HAP-1 (cell line): Measurements from ENCODE around the gene TMEM182.

ENCODE experiments used
- DNase-seq, 2 experiments: peaks; one replicate each; pipeline ENCODE4 v3.0.0-alpha.2; 2016 to 2020; ENCODE audit warnings: low spot score in 2 of 2
- H3K27me3 ChIP-seq: fragments of 250-450 bp; sonication (Bioruptor Pico); 2 replicates; pipeline ENCODE4 v1.5.1; 2020; ENCODE audit warnings: low read depth, mild to moderate bottlenecking, moderate library complexity
- H3K36me3 ChIP-seq: fragments of 250-450 bp; sonication (Bioruptor Pico); replicated peaks from 2 replicates; pipeline ENCODE4 v1.5.1; 2020; ENCODE audit warnings: mild to moderate bottlenecking
- H3K4me1 ChIP-seq: fragments of 250-450 bp; sonication (Bioruptor Pico); 2 replicates; pipeline ENCODE4 v1.5.1; 2020; ENCODE audit warnings: mild to moderate bottlenecking
- H3K4me3 ChIP-seq: fragments of 250-450 bp; sonication (Bioruptor Pico); 2 replicates; pipeline ENCODE4 v1.5.1; 2020; ENCODE audit warnings: mild to moderate bottlenecking, moderate library complexity
- H3K9me3 ChIP-seq: fragments of 250-450 bp; sonication (Bioruptor Pico); 2 replicates; pipeline ENCODE4 v1.5.1; 2020; ENCODE audit warnings: mild to moderate bottlenecking, moderate library complexity
- in situ Hi-C: fragments of 300-500 bp; cut with MboI; formaldehyde crosslinking; loops from 3 replicates; pipeline ENCODE4 v1.14.3; 2020; ENCODE audit warnings: low sequenced_read_pairs, inconsistent platforms, mixed read lengths

Gene TMEM182, protein sequence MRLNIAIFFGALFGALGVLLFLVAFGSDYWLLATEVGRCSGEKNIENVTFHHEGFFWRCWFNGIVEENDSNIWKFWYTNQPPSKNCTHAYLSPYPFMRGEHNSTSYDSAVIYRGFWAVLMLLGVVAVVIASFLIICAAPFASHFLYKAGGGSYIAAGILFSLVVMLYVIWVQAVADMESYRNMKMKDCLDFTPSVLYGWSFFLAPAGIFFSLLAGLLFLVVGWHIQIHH

DNA sequence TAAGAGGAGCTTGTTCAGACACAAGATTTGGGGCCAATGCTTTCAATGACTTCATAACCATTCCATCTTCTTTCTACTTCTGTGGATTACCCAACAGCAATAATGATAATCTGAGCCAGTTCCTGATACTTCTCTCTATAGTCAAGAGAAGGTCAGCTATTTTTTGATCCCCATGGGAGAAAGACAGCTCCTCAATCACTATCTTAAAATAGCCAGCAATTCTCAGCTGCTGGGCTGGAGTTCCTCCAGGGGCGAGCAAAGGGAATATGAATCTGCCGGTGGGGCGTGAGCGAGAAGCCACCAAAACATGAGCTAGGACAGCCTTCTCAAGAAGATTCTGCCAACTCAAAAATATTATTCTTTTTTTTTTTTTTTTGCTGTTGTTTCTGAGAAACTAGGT lies at the start of gene TMEM182:
Gene TMEM182 (plus strand): TSS at position 269 of the 400 bp plus-strand sequence. CDS start 187 bp downstream, outside the sequence.
- in situ Hi-C loops = no loop called here
- Histone ChIP-seq H3K36me3 (no peaks in the 10 kb centered on the region), H3K9me3 (no peaks in the 10 kb centered on the region), H3K27me3 (no peaks in the 10 kb centered on the region), H3K4me1 (no peaks in the 10 kb centered on the region), H3K4me3 (no peak within 1 kb of the TSS)
- DNase-seq = no peak

DNA sequence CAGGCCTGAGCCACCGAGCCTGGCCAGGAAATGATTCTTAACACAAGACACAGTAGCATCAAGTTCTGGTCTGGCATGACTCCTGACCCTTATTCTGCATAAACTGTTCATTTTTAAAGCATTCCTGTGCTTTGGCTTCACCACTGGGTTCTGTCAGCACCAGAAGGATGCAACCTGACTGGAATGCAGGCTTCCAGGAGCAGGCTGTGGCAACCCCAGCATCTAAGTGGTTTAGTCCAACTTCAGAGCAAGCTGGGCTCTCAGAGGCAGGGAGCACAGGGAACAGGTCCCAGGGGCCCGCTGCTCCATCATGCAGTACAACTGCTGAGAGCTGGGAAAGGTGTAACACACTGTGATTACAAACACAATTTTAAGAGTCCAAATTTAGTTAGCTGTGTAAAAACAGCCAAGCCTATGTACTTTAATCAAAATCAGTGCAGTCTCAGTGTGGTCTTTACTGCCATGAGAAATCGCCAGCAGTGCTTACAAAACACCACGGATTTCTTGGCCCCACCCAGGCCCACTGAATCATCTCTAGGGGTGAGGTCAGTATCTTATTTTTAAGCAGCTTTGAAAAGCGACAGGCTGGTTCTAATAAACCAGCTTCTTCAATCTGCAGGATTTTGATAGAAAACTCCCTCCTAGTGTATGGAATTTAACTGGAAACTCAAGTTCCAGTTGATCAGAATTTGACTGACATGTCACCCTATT lies 44.4 kb upstream of the TMEM182 start:
- no peaks in the 10 kb centered on the region for H3K9me3 ChIP-seq
- H3K27me3 ChIP-seq = no peaks in the 10 kb centered on the region
- H3K4me1 ChIP-seq = no peaks in the 10 kb centered on the region
- in situ Hi-C loops = no loop called here
- H3K4me3 ChIP-seq = no peak overlapping the region
- peaks cover 39% of the 10 kb centered on the region for H3K36me3 ChIP-seq
- DNase-seq = no peak

DNA sequence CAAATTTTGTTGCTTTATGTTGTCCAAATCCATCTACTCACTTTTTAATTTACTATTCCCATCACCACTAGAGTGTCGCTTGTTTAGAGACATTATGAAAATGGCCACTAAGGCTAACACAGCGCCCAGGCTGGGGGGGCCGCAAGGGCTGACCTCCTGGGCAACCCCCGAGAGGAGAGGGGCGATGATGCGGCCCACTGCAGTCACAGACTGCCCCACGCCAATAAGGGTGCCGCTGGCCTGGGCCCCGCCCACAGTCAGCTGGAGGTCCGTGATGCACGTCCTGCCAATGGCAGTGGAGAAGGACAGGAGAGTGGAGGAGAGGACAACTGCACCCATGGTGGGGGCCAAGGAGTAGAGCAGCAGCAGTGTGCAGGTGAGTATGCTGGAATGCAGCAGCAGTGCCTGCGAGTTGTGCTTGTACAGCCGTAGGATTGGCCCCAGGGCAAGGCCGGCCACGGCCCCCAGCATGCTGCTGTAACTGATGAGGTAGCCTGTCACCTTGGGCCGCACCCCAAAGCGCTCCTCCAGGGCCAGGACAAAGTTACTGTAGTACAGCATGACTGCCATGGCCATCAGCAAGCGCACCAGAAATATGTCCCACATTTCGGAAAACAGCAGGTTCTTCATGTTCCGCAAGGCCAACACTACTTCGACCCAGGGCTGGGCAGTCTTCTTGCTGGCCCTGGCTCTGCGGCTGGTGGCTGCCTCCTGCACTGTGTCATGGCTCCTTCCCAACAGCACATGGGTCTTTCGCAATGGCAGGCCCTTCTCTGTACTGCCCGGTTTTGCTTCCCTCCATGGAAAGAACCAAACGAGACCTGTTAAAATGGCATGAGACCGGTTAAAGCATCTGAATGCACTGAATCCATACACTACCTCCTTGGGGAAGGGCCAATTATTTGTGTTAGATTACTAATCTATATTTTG lies 43.2 kb upstream of the TMEM182 start:
- no peaks in the 10 kb centered on the region for H3K9me3 ChIP-seq
- DNase-seq = no peak
- no peaks in the 10 kb centered on the region for H3K27me3 ChIP-seq
- no peaks in the 10 kb centered on the region for H3K4me1 ChIP-seq
- in situ Hi-C loops = no loop called here
- H3K36me3 ChIP-seq = peaks cover 48% of the 10 kb centered on the region
- no peak overlapping the region for H3K4me3 ChIP-seq

DNA sequence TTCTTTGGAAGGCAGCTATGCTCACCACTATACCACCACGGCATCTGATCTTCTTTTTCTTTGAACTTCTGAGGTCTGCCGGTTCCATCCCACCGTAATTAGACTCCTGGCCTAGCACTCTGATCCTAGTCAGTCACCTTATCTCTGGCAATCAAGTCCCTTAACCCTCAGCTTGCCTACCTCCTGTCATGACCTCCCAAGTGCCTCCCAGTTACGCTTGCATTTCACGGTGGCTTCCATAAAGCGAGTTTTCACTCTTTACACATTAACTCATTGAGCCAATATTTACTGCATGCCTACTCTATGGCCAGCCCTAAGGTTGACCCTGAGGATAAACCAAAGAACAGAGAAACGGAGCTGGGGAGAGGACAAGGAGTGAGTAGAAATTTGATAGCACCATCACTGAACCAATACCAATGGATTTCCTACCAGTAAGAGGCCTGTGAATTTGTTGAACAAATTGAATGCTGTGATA lies 37.8 kb upstream of the TMEM182 start:
- H3K9me3 ChIP-seq = no peaks in the 10 kb centered on the region
- H3K36me3 ChIP-seq = peaks cover 54% of the 10 kb centered on the region
- H3K4me1 ChIP-seq = no peaks in the 10 kb centered on the region
- in situ Hi-C loops = no loop called here
- H3K27me3 ChIP-seq = no peaks in the 10 kb centered on the region
- no peak for DNase-seq
- H3K4me3 ChIP-seq = no peak overlapping the region

DNA sequence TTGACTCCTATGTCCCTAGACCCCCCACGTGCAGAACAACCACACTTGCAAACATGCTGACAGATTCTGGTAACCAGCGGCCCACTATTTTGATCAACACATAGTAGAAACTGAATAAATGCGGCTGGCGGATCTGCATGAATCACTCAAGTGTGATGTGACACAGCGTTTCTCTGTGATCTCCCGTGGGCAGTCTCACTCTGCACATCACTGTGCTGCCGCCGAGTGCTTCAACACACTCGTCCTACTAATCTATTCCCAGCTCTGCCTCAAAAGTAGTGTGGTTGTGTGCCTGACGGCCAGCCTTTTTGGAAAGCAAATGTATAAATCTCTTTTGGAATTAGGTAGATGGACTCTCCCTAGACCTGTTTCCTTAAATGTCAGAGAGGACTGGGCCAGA lies 37.3 kb upstream of the TMEM182 start:
- in situ Hi-C loops = no loop called here
- Histone ChIP-seq H3K4me3 (no peak overlapping the region), H3K9me3 (no peaks in the 10 kb centered on the region), H3K36me3 (peaks cover 56% of the 10 kb centered on the region), H3K27me3 (no peaks in the 10 kb centered on the region), H3K4me1 (no peaks in the 10 kb centered on the region)
- no peak for DNase-seq

DNA sequence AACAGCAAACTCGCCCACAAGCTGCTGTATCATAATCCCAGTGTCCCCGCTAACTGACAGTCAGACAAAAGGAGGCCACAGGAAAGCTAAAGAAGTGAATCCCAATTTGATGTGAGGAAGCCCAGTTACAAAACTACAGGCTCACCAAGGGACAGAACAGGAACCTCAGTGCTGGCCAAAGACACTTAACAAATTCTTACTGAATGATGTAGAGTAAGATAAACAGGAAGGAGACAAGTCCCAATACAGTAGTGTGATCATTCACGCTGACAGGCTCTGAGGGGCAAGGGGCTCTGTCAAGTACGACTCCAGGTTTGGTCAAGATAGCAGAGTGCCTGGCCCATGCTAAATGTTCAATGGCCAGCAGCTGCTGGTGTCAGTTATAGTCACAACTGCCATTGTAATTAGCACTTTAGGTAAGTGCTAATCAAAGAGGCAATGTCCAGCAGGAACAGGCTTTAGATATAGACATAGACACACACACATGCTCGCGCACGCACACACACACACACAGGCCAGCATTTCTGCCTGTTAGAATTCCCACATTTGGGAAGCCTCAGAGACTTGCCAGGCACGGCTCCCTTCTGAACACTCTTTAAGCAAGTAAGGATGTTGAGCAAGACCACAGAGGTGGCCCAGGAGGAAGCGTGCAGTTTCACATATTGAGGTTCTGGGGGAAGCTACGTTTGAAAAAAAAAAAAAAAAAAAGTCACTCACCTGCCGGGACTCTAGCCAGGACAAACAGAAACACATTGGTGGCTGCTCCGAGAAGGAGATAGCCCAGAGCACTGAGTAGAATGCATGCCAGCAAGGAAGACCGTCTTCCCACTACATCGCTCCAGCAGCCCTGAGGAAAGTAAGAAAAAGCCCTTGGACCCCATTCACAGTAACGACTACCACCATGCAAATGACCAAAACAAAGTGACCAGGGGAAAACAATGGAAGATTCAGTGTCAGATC lies 35.4 kb upstream of the TMEM182 start:
- in situ Hi-C loops = no loop called here
- Histone ChIP-seq H3K36me3 (peaks cover 48% of the 10 kb centered on the region), H3K4me3 (no peak overlapping the region), H3K27me3 (no peaks in the 10 kb centered on the region), H3K4me1 (no peaks in the 10 kb centered on the region), H3K9me3 (no peaks in the 10 kb centered on the region)
- DNase-seq = no peak

DNA sequence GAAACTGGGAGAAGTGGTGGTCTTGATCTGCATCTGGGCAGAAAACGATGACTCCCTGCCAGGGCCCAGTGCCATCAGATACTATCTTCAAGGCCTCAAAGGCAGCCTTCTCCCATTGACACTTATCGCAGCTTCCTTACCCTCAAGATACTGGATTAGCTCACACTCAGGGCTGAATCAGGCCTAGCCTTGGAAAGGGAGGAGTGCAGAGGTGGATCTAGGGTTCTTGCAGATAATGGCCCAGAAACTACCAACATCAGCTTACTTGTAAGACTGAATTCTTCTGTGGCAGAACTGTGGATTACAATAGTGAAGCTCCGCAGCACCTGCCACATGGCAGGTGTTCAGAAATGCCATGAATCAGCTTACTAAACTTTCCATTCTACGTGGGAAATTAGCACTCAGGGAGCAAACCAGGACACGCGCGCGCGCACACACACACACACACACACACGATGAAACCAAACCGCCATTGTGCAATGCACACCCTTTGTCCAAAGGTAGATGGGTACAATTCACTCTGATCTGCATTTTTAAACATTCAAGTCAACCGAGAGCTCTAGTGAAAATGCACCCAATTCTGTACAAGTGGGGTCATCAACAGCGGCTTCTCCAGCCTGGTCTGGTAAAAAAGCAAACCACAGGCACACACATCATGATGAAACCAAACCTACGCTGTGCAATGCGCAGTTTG lies 26.3 kb upstream of the TMEM182 start:
- Histone ChIP-seq H3K4me1 (peaks cover 11% of the 10 kb centered on the region), H3K27me3 (no peaks in the 10 kb centered on the region), H3K36me3 (peaks cover 6% of the 10 kb centered on the region), H3K4me3 (peak overlapping the region; percentile 73), H3K9me3 (no peaks in the 10 kb centered on the region)
- in situ Hi-C loops = no loop called here
- peak in 1 of 2 experiments; percentile 56 for DNase-seq

DNA sequence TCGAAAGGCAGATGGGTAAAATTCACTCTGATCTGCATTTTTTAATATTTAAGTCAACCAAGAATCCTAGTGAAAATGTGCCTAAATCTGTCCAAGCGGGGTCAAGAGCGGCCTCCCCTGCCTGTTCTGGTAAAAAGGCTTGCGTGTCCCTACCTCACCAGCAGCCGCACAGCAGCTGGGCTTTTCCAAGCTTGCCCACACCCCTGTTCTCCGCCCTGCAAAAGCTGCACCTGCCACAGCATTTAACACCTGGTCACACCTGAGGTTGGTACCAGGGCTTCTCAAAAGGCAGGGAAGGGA lies 25.8 kb upstream of the TMEM182 start:
- DNase-seq = peak in 1 of 2 experiments; percentile 33
- H3K4me3 ChIP-seq = peak overlapping the region; percentile 73
- H3K36me3 ChIP-seq = peaks cover 6% of the 10 kb centered on the region
- no peaks in the 10 kb centered on the region for H3K27me3 ChIP-seq
- peaks cover 11% of the 10 kb centered on the region for H3K4me1 ChIP-seq
- no peaks in the 10 kb centered on the region for H3K9me3 ChIP-seq
- in situ Hi-C loops = no loop called here

DNA sequence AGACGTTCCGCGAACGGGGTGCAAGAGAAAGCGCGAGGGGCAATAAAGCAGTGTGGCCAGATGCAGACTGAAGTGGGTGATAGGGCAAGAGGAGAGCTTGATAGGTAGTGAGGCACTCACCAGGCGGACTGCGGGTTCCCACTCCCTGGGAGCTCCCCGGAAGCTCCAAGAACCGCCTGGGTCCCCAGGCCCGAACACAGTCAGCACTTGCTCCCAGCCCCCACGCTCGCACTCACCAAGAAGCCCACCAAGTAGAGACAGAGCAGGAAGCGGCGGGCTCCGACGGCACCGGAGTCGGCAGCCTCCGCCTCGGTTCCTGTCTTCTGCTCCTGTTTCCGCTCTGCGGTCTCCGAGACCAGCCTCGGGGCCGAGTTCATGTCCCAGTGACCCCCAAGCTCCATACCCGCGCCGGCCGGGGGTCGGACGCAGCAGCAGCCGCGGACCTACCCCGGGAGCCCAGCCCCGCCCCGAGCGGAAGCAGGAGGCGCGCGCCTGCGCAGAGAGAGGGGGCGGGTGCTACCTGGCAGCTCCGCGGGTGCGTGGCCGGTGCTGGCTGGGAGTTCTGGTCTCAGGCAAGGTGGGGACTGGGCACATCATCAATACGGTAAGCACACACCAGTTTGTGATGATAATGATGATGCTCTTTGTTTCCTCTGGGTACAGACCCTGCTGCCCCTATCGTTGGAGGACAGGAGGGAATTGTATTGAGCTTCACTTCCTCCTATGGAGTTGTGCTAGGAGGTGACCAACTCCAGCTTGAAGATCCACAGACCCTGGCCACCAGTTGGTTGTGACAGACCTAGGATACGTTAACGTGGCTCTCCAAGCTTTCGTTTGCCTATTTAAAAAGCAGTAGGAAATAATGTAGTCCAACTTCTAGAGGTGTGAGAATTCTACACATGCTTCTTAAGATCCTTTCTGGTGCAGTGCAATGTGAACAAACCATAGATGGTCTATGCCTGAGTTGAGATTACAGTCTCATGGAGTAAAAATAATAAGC lies 25.1 kb upstream of the TMEM182 start:
- in situ Hi-C loops = no loop called here
- H3K27me3 ChIP-seq = no peaks in the 10 kb centered on the region

DNA sequence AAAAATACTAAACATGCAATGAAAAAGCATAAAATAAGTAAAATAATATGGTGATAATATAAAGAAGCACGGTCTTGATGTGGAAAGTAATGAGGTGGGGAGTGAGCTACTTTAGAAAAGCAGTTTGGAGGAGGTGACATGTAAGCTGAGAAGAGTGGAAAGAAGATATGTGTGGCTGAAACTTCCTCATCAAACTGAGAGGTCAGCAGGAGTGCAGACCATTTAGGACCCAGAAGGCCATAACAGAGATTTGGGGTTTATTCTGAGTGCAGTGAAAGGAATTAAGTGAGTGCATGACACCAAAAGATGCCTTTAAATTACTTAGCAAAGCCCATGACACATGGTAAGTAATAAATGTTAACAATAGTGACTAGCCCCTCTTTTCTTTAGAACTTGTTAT lies 24.4 kb upstream of the TMEM182 start:
- Histone ChIP-seq H3K9me3 (no peaks in the 10 kb centered on the region), H3K36me3 (no peaks in the 10 kb centered on the region), H3K4me1 (peaks cover 11% of the 10 kb centered on the region), H3K4me3 (peak overlapping the region; percentile 73), H3K27me3 (no peaks in the 10 kb centered on the region)
- in situ Hi-C loops = no loop called here
- DNase-seq = no peak

More for the DNA sequence above, 25.1 kb upstream of the TMEM182 start:
- Histone ChIP-seq H3K9me3 (no peaks in the 10 kb centered on the region), H3K36me3 (peaks cover 4% of the 10 kb centered on the region), H3K4me1 (peaks cover 11% of the 10 kb centered on the region), H3K4me3 (peak overlapping the region; percentile 73)
- DNase-seq = peak; percentile 56 to 89

DNA sequence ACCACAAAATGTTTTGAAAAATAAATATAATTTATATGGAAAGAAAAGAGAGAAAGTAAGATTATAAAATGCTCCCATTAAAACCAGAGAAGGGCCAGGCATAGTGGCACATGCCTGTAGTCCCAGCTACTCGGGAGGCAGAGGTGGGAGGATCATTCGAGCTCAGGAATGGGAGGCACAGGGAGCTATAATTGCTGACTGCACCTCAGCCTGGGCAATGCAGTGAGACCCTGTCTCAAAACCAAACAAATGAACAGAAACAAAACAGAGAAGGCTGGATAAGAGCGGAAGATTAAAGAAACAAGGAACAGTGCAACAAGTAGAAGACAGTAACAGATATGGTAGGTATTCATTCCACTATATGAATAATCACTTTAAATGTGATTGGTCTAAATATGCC lies 18.6 kb upstream of the TMEM182 start:
- no peak for DNase-seq

DNA sequence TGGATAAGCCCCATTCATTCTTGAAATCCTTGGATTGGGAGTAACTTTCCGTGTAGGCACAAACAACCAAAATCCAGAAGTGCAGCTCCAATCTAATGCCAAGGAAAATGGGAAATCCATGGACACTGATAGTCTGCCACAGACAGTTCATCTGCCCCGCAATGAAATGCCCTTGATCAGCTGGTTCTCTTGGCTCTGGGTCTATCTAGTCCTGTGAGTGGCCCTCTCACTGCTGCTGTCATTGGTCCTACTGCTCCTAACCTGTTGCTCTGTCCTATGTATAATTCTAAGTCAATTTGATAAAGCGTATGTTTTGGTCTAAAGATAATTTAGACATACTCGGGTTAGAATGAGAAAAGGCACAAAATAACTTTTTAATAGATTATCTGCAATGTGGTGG lies 13.7 kb upstream of the TMEM182 start:
- H3K4me1 ChIP-seq = no peaks in the 10 kb centered on the region
- no peaks in the 10 kb centered on the region for H3K9me3 ChIP-seq
- no peaks in the 10 kb centered on the region for H3K27me3 ChIP-seq
- in situ Hi-C loops = no loop called here
- no peaks in the 10 kb centered on the region for H3K36me3 ChIP-seq
- no peak overlapping the region for H3K4me3 ChIP-seq
- no peak for DNase-seq

More for the DNA sequence above, 18.6 kb upstream of the TMEM182 start:
- Histone ChIP-seq H3K36me3 (no peaks in the 10 kb centered on the region), H3K27me3 (no peaks in the 10 kb centered on the region), H3K9me3 (no peaks in the 10 kb centered on the region), H3K4me3 (no peak overlapping the region), H3K4me1 (no peaks in the 10 kb centered on the region)
- in situ Hi-C loops = no loop called here
